GM18511 (cell line): ENCODE results near the gene KDM4C.

ENCODE experiments used
- ATAC-seq: cut with Tn5 transposase; IDR thresholded peaks from one replicate; pipeline ENCODE4 v1.9.1; 2021; ENCODE audit warnings: mild to moderate bottlenecking, moderate library complexity; ENCODE audit not compliant: unreplicated experiment

KDM4C gene

DNA sequence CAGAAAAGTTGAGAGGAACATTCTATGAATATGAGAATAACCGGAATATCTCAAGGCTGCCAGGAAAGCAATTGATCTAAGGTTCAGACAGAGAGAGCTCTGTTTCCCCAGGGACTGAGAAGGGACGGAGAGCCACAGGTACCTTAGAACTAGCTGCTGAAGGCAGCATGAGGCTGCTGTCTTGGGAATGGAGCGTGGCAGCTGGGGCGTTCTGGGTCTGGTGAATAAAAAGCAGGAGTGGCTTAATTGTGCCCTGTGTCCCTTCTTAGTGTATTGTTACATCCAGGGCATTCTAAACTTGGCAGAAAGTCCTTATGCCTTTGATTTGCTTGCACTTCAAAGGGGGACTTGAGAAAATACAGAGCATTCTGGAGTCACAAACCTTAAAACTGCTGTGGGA is 434.5 kb downstream of the KDM4C start:
- ATAC-seq: no peak

DNA sequence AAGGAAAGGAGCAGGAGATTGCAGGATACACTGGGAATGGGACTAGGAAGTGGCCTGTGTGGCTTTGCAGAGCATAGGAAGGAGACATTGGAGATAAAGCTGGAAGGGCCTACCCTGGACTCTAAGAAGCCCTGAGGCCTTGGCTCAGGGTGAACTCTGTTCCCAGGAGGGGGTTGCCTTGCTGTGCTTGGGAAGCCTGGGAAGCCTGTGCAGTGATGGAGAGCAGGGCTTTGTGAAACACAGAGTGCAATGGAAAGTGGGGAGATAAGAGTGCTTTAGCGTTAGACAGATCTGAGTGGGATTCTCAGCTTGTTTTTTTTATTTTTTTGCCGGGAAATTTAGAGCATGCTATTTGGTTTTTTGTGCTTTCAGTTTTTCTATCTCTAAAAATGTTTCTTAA is 437.8 kb downstream of the KDM4C start:
- ATAC-seq: no peak

DNA sequence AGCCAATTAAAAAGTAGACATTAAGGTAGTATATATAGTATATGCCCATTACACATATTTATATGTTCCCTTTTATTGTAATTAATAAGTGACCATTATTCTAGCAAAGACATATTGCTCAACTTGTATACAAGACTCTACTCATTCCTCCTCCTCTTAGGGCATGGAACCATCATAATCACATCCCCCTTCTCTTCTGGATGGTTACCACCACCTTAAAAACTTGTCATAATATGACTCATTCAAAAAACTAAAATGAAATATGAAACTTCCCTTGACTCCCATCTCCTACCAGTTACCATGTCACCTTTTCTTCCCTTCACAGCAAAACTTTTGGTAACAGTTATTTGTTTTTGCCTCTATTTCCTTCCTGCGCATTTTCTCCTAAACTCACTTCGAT is 438.7 kb downstream of the KDM4C start:
- ATAC-seq: no peak

DNA sequence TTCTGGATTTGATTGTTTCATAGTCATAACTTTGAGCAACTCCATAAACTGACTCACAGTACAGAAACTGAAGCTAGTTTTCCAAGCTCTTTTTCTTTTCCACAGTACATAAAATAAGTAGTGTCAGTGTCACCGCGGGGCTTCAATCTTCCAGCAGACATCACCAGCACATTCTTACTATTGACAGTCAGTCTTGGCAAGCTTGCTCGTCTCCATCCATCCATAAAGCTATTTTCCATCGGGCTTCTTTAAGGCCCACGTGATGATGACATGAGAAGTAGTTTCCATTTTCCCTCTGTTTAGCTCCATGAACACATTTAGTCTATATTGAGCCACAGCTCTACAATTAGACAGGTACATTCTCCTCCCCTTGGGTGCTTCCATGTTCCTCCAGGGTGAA is 443.4 kb downstream of the KDM4C start:
- ATAC-seq: no peak

DNA sequence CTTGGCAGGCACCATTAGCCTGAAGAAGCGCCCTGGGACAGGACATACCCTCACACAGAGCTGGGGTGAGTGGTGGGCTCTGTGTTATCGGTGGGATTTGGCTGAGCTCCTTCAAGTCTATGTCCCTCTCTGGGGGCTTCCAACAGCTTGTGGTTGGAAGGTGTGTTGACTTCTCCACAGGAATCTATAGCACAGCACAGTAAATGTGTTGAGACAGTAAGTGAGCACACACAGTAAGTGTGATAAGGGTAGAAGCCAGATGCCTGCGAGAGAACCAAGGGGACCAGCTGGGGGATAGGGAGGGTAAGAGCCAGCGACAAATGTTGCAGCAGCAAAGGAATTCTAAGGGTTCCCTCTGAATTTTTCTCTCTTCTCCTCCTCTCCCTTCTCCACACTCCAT is 448.0 kb downstream of the KDM4C start:
- no peak for ATAC-seq

DNA sequence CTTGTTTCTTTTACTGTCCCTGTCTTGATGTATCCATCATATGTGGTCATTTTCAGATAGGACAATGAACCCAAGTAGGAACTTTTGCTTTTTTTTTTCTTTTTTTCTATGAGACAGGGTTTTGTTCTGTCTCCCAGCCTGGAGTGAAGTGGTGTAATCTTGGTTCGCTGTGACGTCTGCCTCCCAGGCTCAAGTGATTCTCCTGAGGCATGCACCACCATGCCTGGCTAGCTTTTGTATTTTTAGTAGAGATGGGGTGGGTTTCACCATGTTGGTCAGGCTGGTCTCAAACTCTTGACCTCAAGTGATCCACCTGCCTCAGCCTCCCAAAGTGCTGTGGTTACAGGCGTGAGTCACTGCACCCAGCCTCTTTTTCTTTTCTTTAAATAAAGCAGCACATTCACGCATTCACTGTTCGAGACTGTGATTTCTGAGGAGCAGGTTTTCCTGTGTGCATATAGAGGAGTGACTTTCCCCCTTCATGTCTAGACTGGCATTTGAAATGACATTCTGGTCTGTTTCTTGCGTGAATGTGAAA is 448.5 kb downstream of the KDM4C start:
- no peak for ATAC-seq

DNA sequence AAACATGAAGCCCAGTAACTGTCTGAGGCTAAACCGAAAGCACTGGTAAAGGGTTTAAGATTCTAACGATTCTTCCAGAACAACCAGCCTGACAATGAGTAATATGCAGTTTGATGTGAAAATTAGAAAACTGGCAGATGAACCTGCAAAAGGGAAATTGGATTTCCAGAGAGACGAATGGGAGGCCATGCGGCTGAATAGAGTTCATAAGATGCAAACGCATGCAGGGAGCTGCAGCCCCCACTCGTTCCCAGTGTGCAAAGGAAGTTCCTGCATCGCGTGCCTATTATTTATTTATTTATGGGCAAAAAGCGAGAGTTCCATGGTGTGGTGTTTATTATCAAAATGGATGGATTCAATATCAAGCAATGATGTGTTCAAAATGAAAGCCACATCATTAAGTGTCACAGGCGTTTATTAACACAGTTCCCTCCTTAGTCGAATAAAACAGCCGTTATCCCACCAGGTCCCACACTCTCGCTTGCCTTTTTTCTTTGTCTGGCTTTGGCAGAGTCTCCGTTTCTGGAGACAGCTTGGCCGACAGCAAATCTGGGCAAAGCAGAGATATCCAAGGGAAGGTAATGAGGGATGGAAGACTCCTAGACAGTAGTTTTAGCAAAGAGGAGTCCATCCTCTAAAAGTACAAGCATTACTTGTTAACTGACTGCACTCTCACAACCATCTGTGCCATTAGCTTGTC is 451.4 kb downstream of the KDM4C start:
- ATAC-seq: no peak

DNA sequence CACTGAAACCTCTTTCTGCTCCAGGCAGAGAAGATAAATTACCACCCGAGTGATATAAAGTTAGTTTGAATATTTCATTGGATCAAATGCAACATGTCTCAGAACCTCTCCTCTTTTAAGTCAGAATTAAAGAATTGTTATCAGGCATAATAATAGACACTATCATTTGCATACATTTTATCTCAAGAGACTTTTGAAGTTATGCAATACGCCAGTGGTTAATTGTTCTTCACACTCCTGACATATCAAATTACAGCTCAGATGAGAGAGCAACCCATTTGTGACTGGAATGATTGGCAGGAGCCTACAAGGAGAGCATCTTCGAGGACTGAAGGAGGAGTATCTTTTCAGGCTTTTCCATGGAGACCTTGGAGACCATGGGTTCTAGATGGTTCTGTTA is 452.2 kb downstream of the KDM4C start:
- ATAC-seq: no peak

DNA sequence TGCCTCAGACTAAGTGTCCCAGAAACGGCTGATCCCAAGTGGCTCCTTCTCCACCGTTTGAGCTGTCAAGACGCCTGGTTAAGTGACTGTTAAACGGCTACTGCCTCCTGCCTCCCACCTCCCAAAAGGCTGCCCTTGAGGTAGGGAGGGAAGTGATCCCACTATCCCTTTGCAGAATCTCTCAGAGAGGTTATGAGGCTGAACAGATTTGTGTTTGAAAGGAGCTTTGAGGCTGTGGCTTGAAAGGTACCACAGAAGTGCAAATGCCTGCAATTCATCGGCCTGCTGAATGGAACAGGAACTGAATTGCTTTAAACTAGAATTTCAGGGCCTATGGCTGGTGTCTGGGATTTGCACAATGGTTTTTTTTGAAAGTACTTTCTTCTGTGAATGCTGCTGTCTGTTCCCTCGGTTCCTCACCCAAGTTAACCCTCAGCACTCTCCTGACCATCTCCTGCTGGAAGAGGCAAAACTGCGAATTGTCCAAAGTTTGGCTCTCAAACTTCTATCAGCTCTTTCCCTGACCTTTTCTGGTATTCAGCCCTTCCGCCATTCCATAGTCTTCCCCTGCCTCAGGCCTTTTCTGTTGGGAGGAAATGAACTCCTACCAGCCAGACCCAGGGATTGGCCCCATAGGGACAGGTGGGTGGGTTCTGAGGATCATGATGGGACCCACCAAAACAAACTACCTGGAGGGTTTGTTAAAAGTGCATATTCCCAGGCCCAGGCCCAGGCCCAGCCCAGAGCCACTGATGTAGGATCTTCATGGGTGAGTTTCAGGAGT is 453.3 kb downstream of the KDM4C start:
- no peak for ATAC-seq

DNA sequence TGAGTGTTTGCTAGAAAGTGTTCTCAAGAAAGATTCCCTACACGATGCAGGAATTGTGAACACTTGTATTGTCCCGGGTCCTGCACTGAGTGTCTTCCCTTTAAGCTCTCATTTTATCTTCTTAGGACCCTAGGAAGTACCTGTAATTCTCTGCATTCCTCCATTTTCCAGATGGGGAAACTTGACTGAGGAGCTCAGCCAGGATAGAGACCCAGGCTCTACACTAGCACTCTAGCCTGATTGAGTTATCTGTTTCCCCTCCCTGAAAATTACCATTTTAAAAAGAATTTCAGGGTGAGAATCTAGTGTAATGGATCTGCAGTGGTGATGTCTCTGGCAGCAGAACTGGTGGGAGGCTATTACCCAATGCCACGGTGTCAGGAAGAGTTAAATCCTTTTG is 453.9 kb downstream of the KDM4C start:
- ATAC-seq: no peak

DNA sequence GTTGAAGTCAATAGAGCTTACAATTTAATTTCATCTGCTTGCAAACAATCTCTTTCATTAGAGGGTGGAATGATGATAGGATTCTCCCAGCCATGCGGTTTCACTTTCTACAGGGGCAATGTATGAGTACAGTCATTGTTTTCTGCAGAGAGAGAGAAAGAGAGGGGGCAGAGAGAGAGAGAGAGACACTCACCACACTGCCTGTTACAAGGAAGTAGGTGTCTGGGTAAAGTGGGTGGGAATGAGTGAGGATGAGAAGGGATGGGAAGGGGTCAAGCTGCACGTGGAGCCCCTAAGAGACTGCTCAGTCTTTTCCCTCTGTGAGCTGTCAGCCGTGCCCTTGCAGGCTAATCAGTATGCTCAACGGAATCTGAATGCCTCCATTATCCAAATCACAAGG is 454.3 kb downstream of the KDM4C start:
- ATAC-seq: no peak

DNA sequence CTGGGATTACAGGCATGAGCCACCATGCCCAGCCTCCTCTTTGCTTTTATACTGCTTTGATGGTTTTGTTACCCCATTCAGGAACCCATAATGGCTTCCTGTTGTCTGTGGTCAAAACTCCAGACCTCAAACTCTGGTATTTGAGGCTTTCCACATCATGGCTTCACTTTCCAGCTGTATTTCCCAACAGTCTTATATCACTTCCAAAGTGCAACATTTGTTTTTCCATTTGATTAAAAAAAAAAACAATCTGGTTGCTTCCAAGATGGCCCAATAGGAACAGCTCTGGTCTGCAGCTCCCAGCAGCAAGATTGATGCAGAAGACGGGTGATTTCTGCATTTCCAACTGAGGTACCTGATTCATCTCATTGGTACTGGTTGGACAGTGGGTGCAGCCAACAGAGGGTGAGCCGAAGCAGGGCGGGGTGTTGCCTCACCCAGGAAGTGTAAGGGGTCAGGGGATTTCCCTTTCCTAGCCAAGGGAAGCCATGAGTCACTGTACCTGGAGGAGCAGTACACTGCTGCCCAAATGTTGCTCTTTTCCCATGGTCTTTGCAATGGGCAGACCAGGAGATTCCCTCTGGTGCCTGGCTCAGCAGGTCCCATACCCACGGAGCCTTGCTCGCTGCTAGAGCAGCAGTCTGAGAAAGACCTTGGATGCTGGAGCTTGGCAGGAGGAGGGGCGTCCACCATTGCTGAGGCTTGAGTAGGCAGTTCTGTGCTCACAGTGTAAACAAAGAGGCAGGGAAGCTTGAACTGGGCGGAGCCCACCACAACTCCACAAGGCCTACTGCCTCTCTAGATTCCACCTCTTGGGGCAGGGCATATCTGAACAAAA is 458.4 kb downstream of the KDM4C start:
- no peak for ATAC-seq

DNA sequence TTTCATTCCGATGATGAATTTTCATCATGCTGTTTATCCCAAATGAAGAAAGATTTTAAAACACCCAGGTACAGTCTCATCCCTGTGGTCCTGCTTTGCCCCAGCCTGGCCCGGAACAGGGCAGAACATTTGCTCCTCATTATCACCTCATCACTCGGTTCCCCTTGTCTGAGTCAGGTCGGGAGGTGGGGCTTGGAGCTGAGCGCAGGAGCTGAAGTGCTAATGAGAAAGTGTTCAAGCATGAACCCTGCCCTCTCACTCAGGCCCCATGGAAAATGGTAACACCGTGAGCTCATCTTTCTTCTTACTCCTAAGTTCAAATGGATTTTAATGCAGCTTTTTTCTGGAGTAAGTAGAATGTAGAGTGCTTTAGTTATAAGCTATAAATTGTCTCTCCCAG is 466.2 kb downstream of the KDM4C start:
- no peak for ATAC-seq
